GM12872 (cell line): ENCODE results near the gene TDP2.
A peak's percentile ranks its signal among the peaks of the same experiment; 100 is the strongest.

Source experiments
- TF ChIP-seq, protein P1 (sequence below): IDR thresholded peaks from 3 replicates; pipeline ENCODE4 v1.5.1; 2011; ENCODE audit warnings: low read depth, mild to moderate bottlenecking, low read length, moderate library complexity; ENCODE audit not compliant: insufficient read depth

Gene TDP2

GRCh38 chr6:24613361-24614042 is 53.2 kb downstream of the TDP2 start:
- TF ChIP-seq, protein P1, sequence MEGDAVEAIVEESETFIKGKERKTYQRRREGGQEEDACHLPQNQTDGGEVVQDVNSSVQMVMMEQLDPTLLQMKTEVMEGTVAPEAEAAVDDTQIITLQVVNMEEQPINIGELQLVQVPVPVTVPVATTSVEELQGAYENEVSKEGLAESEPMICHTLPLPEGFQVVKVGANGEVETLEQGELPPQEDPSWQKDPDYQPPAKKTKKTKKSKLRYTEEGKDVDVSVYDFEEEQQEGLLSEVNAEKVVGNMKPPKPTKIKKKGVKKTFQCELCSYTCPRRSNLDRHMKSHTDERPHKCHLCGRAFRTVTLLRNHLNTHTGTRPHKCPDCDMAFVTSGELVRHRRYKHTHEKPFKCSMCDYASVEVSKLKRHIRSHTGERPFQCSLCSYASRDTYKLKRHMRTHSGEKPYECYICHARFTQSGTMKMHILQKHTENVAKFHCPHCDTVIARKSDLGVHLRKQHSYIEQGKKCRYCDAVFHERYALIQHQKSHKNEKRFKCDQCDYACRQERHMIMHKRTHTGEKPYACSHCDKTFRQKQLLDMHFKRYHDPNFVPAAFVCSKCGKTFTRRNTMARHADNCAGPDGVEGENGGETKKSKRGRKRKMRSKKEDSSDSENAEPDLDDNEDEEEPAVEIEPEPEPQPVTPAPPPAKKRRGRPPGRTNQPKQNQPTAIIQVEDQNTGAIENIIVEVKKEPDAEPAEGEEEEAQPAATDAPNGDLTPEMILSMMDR, result no peak

DNA sequence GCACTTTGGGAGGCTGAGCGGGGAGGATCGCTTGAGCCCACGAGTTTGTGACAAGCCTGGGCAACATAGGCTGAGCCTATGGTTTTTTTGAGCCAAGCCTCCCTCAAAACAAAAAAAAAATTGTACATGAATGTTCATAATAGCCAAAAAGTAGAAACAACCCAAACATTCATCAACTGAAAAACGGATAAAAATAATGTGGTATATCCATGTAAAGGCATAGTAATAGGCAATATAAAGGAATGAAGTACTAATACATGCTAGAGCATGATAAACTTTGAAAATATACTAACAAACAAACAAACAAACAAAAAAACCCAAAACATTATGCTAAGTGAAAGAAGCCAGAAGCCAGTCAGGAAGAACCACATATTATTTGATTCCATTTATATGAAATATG is 56.0 kb downstream of the TDP2 start:
- TF ChIP-seq, protein P1, result no peak

GRCh38 chr6:24607310-24608105 is 59.2 kb downstream of the TDP2 start:
- TF ChIP-seq, protein P1, result no peak

DNA sequence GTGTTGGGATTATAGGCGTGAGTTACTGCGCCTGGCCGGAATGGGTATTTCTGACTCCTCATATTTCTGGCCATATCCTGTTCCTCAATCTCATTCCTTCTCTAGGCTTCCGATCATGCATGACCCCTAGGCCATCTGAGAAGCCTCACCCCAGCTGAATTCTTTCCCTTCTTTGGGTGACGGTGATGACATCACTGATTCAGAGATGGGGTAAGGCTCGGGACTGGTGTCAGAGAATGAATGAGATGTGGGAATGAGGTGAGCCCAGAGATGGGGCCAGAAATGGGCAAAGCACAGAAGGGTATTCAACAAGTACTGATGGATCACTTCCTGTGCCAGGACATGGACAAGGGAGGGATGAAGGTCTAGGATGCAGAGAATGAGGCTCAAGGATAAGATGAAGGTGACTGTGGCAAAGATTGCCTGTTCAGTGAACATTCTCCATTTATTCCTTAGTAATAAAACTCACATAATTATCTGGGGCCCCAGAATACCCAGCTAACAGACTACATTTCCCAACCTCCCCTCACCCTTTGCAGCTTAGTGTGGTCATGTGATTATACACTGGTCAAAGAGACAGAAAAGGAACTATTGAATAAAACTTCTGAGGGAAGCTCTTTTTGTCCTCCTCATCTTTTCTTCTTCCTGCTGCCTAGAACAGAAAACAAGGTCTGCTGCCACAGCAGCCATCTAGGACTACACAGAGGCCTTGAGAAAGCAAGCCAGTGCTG is 60.3 kb downstream of the TDP2 start:
- TF ChIP-seq, protein P1, result no peak

GRCh38 chr6:24603241-24603640 is 63.5 kb downstream of the TDP2 start:
- TF ChIP-seq, protein P1, result no peak

DNA sequence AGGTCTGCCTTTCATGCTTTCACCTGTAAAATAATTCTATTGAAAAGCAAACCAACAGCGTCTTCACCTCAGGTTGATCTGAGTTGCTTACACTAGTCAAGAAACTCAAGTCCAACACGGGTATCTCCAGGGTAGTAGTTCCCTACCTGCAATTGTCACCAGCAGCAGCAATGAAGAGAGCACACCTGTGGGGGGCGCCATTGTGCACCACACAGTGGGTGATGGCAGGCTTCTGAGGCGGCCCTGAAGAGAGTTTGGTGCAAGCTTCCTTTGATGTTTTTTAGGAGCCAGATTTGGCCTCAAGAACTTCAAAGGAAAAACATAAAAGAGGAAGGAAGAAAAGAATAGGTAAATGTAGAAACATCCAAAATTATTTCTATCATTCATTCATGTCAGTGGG is 65.8 kb downstream of the TDP2 start:
- TF ChIP-seq, protein P1, result peak; percentile 40; the same call in 1 of the 3 replicates
